PC-9 (cell line): ENCODE results near the gene FNDC1. TPM values are rescaled to one million over a fixed set of nuclear protein-coding genes. Genes with fewer than 3 reads are reported as not detected.

Experiments used
- BruUV-seq: library from RNA; stranded (reverse); fragments of 400-500 nt; replicated peaks from 2 replicates; lab custom pipeline; 2021; lab: Mats Ljungman, UMichigan
- CTCF ChIA-PET: fragments of 300-600 bp; sonication (Branson Sonifier 250); formaldehyde crosslinking; loops from one replicate; lab custom pipeline; 2022; ENCODE audit warnings: antibody characterized with exemption; lab: Charles Lee
- POLR2A ChIA-PET: fragments of 300-600 bp; sonication (Branson Sonifier 250); formaldehyde crosslinking; loops from one replicate; lab custom pipeline; 2022; ENCODE audit warnings: antibody characterized with exemption; ENCODE audit not compliant: unreplicated experiment; lab: Charles Lee
- DNase-seq, 2 experiments: peaks; one replicate each; pipeline versions ENCODE4 v3.0.0 to v3.0.0-alpha.2; 2015 to 2022; ENCODE audit warnings: mixed read lengths in 1 of 2
- H2AFZ ChIP-seq: fragments of 200-600 bp; sonication (generic); 2 replicates; pipeline ENCODE4 v1.8.1; 2017; ENCODE audit warnings: antibody characterized with exemption
- H3F3A ChIP-seq: fragments of 200-600 bp; sonication (generic); 2 replicates; pipeline ENCODE4 v1.8.1; 2017; ENCODE audit warnings: antibody characterized with exemption, mild to moderate bottlenecking, low read depth; ENCODE audit not compliant: insufficient read depth
- H3K27ac ChIP-seq: fragments of 200-600 bp; sonication (generic); 2 replicates; pipeline ENCODE4 v1.6.1; 2016; ENCODE audit warnings: mixed run types
- H3K27me3 ChIP-seq: fragments of 200-600 bp; sonication (generic); 2 replicates; pipeline ENCODE4 v1.6.1; 2016; ENCODE audit warnings: low read depth, mixed run types; ENCODE audit not compliant: insufficient read depth
- H3K36me3 ChIP-seq: fragments of 200-600 bp; sonication (generic); 2 replicates; pipeline ENCODE4 v1.6.1; 2016; ENCODE audit warnings: low read depth, mixed run types
- H3K4me1 ChIP-seq: fragments of 200-600 bp; sonication (generic); replicated peaks from 2 replicates; pipeline ENCODE4 v1.6.1; 2016; ENCODE audit warnings: mixed run types; ENCODE audit not compliant: insufficient read depth
- H3K4me2 ChIP-seq: fragments of 200-600 bp; sonication (generic); 2 replicates; pipeline ENCODE4 v1.6.1; 2017; ENCODE audit warnings: mixed run types
- H3K4me3 ChIP-seq: fragments of 200-600 bp; sonication (generic); 2 replicates; pipeline ENCODE4 v1.6.1; 2016; ENCODE audit warnings: mixed run types
- H3K79me2 ChIP-seq: fragments of 200-600 bp; sonication (generic); 2 replicates; pipeline ENCODE4 v1.6.1; 2017; ENCODE audit warnings: low read depth, mixed run types
- H3K9me2 ChIP-seq: fragments of 200-600 bp; sonication (generic); 2 replicates; pipeline ENCODE4 v1.8.1; 2017; ENCODE audit warnings: mild to moderate bottlenecking; ENCODE audit not compliant: insufficient read depth
- H3K9me3 ChIP-seq: fragments of 200-600 bp; sonication (generic); 2 replicates; pipeline ENCODE4 v1.8.1; 2016; ENCODE audit warnings: low read depth; ENCODE audit not compliant: insufficient read depth
- H4K20me1 ChIP-seq: fragments of 200-600 bp; sonication (generic); 2 replicates; pipeline ENCODE4 v1.8.1; 2017; ENCODE audit not compliant: insufficient read depth
- EZH2 ChIP-seq: fragments of 200-600 bp; sonication (generic); IDR thresholded peaks from 2 replicates; pipeline ENCODE4 v1.8.0; 2017; ENCODE audit warnings: antibody characterized with exemption, low read depth
- intact Hi-C: fragments of 100-400 bp; cut with micrococcal nuclease; formaldehyde crosslinking; loops from one replicate; pipeline ENCODE4 v1.10.0; 2022; ENCODE audit not compliant: unreplicated experiment
- total RNA-seq: library from RNA; stranded (reverse); gene quantifications from 2 replicates; pipeline ENCODE4 v1.2.3, GENCODE V29; 2021
- TF ChIP-seq, protein P1 (sequence below): fragments of 200-600 bp; sonication (generic); conservative IDR thresholded peaks from 2 replicates; pipeline ENCODE4 v1.6.1; 2017; ENCODE audit warnings: mixed run types, antibody characterized with exemption, mild to moderate bottlenecking, moderate library complexity

The FNDC1 gene
- total RNA-seq, 1 experiment from 2014 or later = not detected

DNA sequence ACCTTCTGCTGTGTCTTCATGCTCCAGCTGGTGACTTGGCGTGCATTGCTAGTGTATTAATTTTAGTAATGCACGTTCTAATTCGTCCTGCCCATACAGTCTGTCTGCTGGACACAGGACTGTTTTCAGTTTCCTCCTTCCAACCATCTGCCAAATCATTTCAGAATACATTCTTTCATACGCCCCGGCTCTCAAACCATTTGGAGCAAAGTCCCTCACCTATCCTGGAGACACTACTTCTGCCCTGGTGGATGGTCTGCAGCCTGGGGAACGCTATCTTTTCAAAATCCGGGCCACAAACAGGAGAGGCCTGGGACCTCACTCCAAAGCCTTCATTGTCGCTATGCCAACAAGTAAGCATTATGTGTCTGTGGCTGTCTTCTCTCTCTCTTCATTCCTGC lies 60.5 kb downstream of the FNDC1 start:
- H2AFZ ChIP-seq = no peak overlapping the region
- BruUV-seq = no TSS peak
- TF ChIP-seq, protein P1, sequence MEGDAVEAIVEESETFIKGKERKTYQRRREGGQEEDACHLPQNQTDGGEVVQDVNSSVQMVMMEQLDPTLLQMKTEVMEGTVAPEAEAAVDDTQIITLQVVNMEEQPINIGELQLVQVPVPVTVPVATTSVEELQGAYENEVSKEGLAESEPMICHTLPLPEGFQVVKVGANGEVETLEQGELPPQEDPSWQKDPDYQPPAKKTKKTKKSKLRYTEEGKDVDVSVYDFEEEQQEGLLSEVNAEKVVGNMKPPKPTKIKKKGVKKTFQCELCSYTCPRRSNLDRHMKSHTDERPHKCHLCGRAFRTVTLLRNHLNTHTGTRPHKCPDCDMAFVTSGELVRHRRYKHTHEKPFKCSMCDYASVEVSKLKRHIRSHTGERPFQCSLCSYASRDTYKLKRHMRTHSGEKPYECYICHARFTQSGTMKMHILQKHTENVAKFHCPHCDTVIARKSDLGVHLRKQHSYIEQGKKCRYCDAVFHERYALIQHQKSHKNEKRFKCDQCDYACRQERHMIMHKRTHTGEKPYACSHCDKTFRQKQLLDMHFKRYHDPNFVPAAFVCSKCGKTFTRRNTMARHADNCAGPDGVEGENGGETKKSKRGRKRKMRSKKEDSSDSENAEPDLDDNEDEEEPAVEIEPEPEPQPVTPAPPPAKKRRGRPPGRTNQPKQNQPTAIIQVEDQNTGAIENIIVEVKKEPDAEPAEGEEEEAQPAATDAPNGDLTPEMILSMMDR = no peak
- no peaks in the 10 kb centered on the region for H3K9me3 ChIP-seq
- no peak overlapping the region for H3K4me3 ChIP-seq
- peaks cover 59% of the 10 kb centered on the region for H3K27me3 ChIP-seq
- H3K79me2 ChIP-seq = no peaks in the 10 kb centered on the region
- POLR2A ChIA-PET = no interaction called here
- CTCF ChIA-PET = no interaction called here
- DNase-seq = no peak
- no peak overlapping the region for H3K27ac ChIP-seq
- intact Hi-C loops = no loop called here
- no peaks in the 10 kb centered on the region for H3K36me3 ChIP-seq
- H3K9me2 ChIP-seq = no peaks in the 10 kb centered on the region
- H3K4me1 ChIP-seq = no peaks in the 10 kb centered on the region
- no peak overlapping the region for H3K4me2 ChIP-seq
- H4K20me1 ChIP-seq = 0 out of 2 replicates have a peak, but pooled peaks cover under 1% of the 10 kb centered on the region
- H3F3A ChIP-seq = no peaks in the 10 kb centered on the region

DNA sequence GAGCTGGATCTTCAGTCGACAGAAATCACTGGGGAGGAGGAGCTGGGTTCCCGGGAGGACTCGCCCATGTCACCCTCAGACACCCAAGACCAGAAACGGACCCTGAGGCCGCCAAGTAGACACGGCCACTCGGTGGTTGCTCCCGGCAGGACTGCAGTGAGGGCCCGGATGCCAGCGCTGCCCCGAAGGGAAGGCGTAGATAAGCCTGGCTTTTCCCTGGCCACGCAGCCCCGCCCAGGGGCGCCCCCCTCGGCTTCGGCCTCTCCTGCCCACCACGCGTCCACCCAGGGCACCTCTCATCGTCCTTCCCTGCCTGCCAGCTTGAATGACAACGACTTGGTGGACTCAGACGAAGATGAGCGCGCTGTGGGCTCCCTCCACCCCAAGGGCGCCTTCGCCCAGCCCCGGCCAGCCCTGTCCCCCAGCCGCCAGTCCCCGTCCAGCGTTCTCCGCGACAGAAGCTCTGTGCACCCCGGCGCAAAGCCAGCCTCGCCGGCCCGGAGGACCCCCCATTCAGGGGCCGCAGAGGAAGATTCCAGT lies 63.0 kb downstream of the FNDC1 start:
- POLR2A ChIA-PET = no interaction called here
- no peaks in the 10 kb centered on the region for H3K36me3 ChIP-seq
- TF ChIP-seq, protein P1 = no peak
- no peak for TF ChIP-seq EZH2
- H3K79me2 ChIP-seq = no peaks in the 10 kb centered on the region
- no peak overlapping the region for H2AFZ ChIP-seq
- intact Hi-C loops = no loop called here
- H3K4me1 ChIP-seq = no peaks in the 10 kb centered on the region
- H3K9me2 ChIP-seq = no peaks in the 10 kb centered on the region
- H3K27me3 ChIP-seq = peaks cover 65% of the 10 kb centered on the region
- no peaks in the 10 kb centered on the region for H3K9me3 ChIP-seq
- H3K4me3 ChIP-seq = no peak overlapping the region
- H4K20me1 ChIP-seq = no peaks in the 10 kb centered on the region; the same call in 1 of the 2 replicates
- H3K4me2 ChIP-seq = no peak overlapping the region
- CTCF ChIA-PET = no interaction called here
- no peak overlapping the region for H3K27ac ChIP-seq
- DNase-seq = no peak
- BruUV-seq = no TSS peak
- no peaks in the 10 kb centered on the region for H3F3A ChIP-seq

DNA sequence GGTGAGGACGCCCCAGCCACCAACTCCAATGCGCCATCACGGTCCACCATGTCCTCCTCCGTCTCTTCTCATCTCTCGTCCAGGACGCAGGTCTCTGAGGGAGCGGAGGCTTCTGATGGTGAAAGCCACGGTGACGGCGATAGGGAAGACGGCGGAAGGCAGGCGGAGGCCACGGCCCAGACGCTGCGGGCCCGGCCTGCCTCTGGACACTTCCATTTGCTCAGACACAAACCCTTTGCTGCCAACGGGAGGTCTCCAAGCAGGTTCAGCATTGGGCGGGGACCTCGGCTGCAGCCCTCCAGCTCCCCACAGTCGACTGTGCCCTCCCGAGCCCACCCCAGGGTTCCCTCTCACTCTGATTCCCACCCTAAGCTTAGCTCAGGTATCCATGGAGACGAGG lies 63.6 kb downstream of the FNDC1 start:
- H3K27ac ChIP-seq = no peak overlapping the region
- CTCF ChIA-PET = no interaction called here
- H3F3A ChIP-seq = no peaks in the 10 kb centered on the region
- BruUV-seq = no TSS peak
- TF ChIP-seq EZH2 = no peak
- TF ChIP-seq, protein P1 = no peak
- H3K79me2 ChIP-seq = no peaks in the 10 kb centered on the region
- no peak overlapping the region for H3K4me2 ChIP-seq
- H3K4me3 ChIP-seq = no peak overlapping the region
- no peaks in the 10 kb centered on the region for H3K4me1 ChIP-seq
- POLR2A ChIA-PET = no interaction called here
- no peaks in the 10 kb centered on the region for H3K9me2 ChIP-seq
- H2AFZ ChIP-seq = no peak overlapping the region
- H3K36me3 ChIP-seq = no peaks in the 10 kb centered on the region
- intact Hi-C loops = no loop called here
- peaks cover 71% of the 10 kb centered on the region for H3K27me3 ChIP-seq
- H4K20me1 ChIP-seq = no peaks in the 10 kb centered on the region; the same call in 1 of the 2 replicates
- DNase-seq = no peak
- H3K9me3 ChIP-seq = no peaks in the 10 kb centered on the region
